IgD-negative memory B cell (primary cell): ENCODE measurements around the gene OR5K4. TPM values are rescaled to one million over a fixed set of nuclear protein-coding genes. Genes with fewer than 3 reads are reported as not detected.

Experiments
- H3K27ac Mint-ChIP-seq, 3 donors: one replicate each; pipeline ENCODE4 v1.8.0; 2020 to 2022; ENCODE audit warnings: mild to moderate bottlenecking in 3 of 3, mixed read lengths in 3 of 3, moderate library complexity in 1 of 3
- H3K27me3 Mint-ChIP-seq: one replicate; pipeline ENCODE4 v1.8.0; 2021; ENCODE audit warnings: mixed read lengths
- H3K36me3 Mint-ChIP-seq: one replicate; pipeline ENCODE4 v1.8.0; 2020; ENCODE audit warnings: mild to moderate bottlenecking, mixed read lengths
- H3K4me1 Mint-ChIP-seq, 3 donors: one replicate each; pipeline ENCODE4 v1.8.0; 2020 to 2022; ENCODE audit warnings: mixed read lengths in 3 of 3, mild to moderate bottlenecking in 1 of 3
- H3K4me3 Mint-ChIP-seq, 4 donors: one replicate each; pipeline ENCODE4 v1.8.0; 2020 to 2022; ENCODE audit warnings: mild to moderate bottlenecking in 4 of 4, mixed read lengths in 4 of 4, moderate library complexity in 3 of 4
- H3K9me3 Mint-ChIP-seq, 3 donors: one replicate each; pipeline ENCODE4 v1.8.0; 2020 to 2021; ENCODE audit warnings: mixed read lengths in 3 of 3, mild to moderate bottlenecking in 1 of 3
- polyA plus RNA-seq: library from polyadenylated mRNA; unstranded; fragments of 300-500 nt; fragmentation: Illumina TruSeq; gene quantifications from one replicate; pipeline ENCODE4 v1.2.3, GENCODE V29; 2021

OR5K4 gene, protein sequence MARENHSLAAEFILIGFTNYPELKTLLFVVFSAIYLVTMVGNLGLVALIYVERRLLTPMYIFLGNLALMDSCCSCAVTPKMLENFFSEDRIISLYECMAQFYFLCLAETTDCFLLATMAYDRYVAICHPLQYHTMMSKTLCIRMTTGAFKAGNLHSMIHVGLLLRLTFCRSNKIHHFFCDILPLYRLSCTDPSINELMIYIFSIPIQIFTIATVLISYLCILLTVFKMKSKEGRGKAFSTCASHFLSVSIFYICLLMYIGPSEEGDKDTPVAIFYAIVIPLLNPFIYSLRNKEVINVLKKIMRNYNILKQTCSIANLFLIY
- polyA plus RNA-seq = not detected

DNA sequence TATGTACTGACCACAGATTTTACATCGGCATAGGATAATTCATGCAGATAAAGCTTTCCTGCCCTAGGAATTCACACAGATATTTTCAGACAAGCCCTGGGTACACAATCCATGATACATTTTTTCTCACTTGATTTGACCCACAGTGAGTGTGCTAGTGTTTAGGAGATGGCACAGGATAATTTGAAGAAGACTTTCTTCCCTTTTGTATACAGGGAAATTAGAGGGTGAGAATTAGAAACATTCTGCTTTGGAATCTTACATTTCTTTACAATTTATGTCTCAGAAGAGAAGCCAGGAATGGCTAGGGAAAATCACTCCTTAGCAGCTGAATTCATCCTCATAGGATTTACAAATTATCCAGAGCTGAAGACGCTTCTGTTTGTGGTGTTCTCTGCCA is at the start of gene OR5K4:
Gene OR5K4 (plus strand): TSS at position 301 of the 400 bp plus-strand sequence. CDS start 0 bp downstream, at position 301.
- Mint-ChIP-seq H3K9me3 (peaks cover 1 to 7% (median 6%) of the 10 kb centered on the region in 3 donors), H3K4me3 (no peak within 1 kb of the TSS), H3K27ac (no peak within 1 kb of the TSS), H3K36me3 (no peaks in the 10 kb centered on the region), H3K27me3 (peaks cover 6% of the 10 kb centered on the region), H3K4me1 (no peaks in the 10 kb centered on the region)

DNA sequence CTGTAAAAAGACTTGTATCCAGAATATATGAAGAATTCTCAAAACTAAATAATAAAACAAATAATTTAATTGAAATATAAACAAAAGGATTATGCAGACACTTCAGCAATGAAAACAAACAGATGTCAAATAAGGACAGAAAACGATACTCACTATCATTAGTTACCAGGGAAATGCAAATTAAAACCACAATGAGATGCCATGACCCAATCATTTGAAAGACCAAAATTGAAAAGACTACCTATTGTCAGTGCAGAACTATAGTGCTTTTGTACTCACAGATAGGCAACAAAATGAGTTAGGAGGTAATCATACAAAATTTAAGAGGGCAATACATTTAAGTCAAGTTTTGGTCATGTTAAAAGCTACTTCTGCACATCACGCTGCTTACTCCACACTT is 31.6 kb upstream of the OR5K4 start:
- no peaks in the 10 kb centered on the region for H3K4me1 Mint-ChIP-seq
- H3K27me3 Mint-ChIP-seq = peaks cover 3% of the 10 kb centered on the region
- no peaks in the 10 kb centered on the region for H3K9me3 Mint-ChIP-seq
- H3K36me3 Mint-ChIP-seq = no peaks in the 10 kb centered on the region
- H3K4me3 Mint-ChIP-seq = no peak overlapping the region
- no peak overlapping the region for H3K27ac Mint-ChIP-seq

DNA sequence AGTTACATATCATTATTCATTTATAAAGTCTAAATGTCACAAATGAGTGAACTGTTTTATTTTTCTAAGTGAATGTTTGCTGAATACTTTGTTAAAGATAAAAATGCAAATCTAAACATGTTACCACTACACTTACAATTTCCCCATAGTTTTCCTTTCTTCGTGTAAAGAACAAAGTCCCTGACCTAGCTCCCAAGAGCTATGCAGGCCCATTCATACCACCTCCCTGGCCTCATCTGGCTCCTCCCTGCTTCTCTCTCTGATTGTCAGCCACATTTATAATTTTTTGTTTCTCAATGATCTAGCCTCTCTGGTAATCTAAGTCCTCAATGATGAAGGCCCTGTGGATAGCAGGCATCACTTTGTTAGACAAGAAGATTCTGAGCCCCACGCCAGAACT is 31.0 kb upstream of the OR5K4 start:
- H3K27me3 Mint-ChIP-seq = peaks cover 5% of the 10 kb centered on the region
- no peak overlapping the region for H3K27ac Mint-ChIP-seq
- H3K36me3 Mint-ChIP-seq = no peaks in the 10 kb centered on the region
- H3K4me3 Mint-ChIP-seq = no peak overlapping the region
- H3K9me3 Mint-ChIP-seq = no peaks in the 10 kb centered on the region
- H3K4me1 Mint-ChIP-seq = no peaks in the 10 kb centered on the region

DNA sequence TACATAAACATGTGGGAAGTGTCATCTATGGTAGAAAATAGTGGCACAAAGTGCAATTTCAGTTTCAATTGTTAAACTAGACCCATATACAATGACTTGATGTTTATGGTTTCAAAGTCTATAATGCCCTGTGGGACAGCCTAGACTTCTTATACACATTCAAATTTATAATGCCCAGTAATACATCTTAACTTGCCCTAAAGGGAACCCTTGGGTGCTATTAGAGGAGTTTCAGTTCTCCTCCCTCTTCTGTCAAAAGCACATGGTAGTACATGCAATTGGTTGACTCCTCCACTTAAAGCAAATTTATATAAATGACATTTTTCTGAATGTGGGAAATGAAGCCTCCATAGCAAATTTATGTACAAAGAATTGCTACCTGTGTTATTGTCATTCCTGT is 30.2 kb upstream of the OR5K4 start:
- no peaks in the 10 kb centered on the region for H3K4me1 Mint-ChIP-seq
- H3K9me3 Mint-ChIP-seq = no peaks in the 10 kb centered on the region
- H3K27ac Mint-ChIP-seq = no peak overlapping the region
- H3K4me3 Mint-ChIP-seq = no peak overlapping the region
- peaks cover 5% of the 10 kb centered on the region for H3K27me3 Mint-ChIP-seq
- H3K36me3 Mint-ChIP-seq = no peaks in the 10 kb centered on the region

DNA sequence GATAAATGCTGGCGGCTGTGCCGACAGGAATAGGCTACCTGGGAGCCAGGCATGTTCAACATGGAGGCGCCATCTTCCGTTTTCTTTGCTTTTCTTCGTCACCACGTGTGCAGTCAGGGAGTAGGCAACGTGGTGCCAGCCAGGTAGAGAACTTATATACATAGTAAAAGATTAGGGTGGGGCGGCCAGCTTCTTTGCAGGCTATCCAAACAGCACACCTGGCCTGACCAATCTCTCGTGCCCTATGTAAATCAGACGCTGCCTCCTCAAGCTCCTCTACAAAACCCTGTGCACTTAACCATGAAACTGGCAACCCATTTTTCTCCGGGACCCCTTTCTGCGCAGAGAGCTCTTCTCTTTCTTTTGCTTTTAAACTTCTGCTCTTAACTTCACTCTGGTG is 28.6 kb upstream of the OR5K4 start:
- Mint-ChIP-seq H3K27ac (no peak overlapping the region), H3K9me3 (no peaks in the 10 kb centered on the region), H3K4me1 (no peaks in the 10 kb centered on the region), H3K36me3 (no peaks in the 10 kb centered on the region), H3K27me3 (peaks cover 5% of the 10 kb centered on the region), H3K4me3 (no peak overlapping the region)

DNA sequence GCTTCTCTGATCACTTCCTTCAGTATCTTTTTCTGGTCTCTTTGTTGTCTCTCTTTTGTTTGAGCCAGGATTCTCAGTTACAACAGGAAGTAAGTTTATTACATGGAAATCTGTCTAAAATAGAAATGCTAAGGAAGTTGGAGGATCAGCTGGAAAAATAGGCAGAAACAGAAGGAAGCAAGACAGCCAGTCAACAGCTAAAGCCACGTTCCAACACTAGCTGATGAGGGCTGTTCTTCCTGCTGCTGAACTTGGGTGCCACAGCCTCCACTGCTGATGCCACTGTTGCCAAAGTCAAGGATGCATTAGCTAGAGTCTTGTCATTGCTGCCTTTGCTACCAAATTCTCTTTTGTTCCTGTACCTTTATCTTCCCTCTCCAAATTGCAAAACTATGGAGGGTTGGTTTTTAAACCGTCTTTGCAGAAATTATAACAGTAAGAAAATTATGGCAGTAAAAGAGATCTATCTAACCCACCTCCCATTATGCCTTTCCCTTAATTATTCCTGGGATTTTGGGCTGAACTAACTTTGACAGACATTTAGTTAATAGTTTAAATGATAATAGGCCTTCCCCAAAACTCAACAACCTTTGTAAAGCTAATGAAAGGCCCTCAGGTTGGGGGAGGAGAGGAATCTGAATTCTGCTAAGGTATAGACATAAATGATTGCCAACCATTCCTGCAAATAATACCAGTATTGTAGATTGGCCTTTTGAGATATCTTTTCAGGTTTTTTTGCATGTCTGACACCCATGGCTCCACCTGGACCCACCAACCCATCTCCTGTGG is 27.4 kb upstream of the OR5K4 start:
- H3K36me3 Mint-ChIP-seq = no peaks in the 10 kb centered on the region
- H3K27me3 Mint-ChIP-seq = peaks cover 5% of the 10 kb centered on the region
- H3K9me3 Mint-ChIP-seq = no peaks in the 10 kb centered on the region
- no peak overlapping the region for H3K27ac Mint-ChIP-seq
- H3K4me3 Mint-ChIP-seq = no peak overlapping the region
- no peaks in the 10 kb centered on the region for H3K4me1 Mint-ChIP-seq

DNA sequence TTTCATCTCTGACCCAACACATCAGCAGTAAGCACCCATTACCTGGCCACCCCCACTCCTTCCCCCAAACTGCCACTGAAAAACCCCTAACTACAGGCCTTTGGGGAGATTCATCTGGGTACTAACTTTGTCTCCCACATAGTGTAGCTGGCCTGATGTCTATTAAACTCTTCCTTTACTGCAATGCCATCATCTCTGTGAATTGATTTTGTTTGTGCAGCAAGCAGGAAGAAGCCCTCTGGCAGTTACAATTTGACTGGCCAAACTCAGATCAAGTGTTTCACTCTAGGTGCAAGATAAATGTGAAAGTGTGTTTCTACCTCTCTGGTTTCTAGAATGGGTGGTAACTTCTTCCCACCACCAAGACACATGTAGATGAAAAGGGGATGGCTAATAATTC is 26.7 kb upstream of the OR5K4 start:
- H3K27ac Mint-ChIP-seq = no peak overlapping the region
- no peak overlapping the region for H3K4me3 Mint-ChIP-seq
- no peaks in the 10 kb centered on the region for H3K4me1 Mint-ChIP-seq
- H3K27me3 Mint-ChIP-seq = peaks cover 5% of the 10 kb centered on the region
- no peaks in the 10 kb centered on the region for H3K9me3 Mint-ChIP-seq
- H3K36me3 Mint-ChIP-seq = no peaks in the 10 kb centered on the region

DNA sequence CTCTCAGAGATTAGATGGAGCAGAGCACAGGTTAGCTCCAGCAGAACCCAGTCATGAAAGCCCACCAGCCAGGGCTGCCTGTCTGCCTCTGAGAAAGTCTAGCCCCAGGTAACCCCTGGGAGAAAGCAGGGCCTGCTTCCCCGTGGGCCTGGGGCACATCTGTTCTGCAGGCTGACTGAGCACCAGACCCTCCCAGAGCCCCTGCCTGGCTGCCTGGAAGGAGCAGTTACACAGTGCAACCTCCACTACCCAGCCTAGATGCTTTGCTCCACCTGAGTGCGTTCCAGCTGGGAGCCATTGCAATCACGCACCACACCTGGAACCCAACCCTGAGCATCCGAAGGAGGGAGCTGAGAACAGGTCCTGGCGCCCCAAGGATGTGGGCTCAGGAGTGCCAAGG is 24.7 kb upstream of the OR5K4 start:
- H3K36me3 Mint-ChIP-seq = no peaks in the 10 kb centered on the region
- H3K27ac Mint-ChIP-seq = no peak overlapping the region
- no peaks in the 10 kb centered on the region for H3K9me3 Mint-ChIP-seq
- H3K4me1 Mint-ChIP-seq = no peaks in the 10 kb centered on the region
- H3K4me3 Mint-ChIP-seq = no peak overlapping the region
- peaks cover 5% of the 10 kb centered on the region for H3K27me3 Mint-ChIP-seq

DNA sequence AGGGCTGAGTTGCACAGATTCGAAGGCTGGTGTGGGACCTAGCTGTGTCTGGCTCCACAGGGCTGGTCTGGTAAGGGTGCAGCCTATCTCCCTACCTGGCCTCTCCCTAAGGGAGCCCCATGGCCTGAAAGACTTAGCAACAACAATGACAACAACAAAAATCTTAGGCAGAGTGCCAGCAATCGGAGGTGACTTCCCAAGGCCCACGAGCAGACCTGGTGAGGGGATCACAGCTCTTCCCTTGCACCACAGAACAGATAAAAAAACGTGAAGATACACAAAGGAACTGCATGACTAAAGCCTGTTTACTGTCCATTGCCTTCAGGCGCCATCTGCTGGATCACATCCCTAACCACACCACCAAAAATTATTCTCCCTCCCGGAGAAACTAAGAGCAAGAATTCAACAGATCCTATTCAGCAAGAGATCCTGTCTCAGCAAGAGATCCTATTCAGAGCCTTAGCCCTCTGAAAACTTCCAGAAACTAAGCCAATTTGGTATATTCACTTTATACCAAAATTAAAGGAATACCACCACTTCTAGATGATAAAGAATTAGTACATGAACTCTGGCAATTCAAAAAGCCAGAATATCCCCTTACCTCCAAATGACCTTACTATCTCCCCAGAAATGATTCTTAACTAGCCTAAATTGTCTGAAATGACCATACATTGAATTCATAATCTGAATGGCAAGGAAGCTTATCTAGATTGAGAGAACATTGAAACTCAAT is 24.1 kb upstream of the OR5K4 start:
- peaks cover 8% of the 10 kb centered on the region for H3K27me3 Mint-ChIP-seq
- H3K4me3 Mint-ChIP-seq = no peak overlapping the region
- no peak overlapping the region for H3K27ac Mint-ChIP-seq
- H3K4me1 Mint-ChIP-seq = no peaks in the 10 kb centered on the region
- H3K36me3 Mint-ChIP-seq = no peaks in the 10 kb centered on the region
- H3K9me3 Mint-ChIP-seq = no peaks in the 10 kb centered on the region

DNA sequence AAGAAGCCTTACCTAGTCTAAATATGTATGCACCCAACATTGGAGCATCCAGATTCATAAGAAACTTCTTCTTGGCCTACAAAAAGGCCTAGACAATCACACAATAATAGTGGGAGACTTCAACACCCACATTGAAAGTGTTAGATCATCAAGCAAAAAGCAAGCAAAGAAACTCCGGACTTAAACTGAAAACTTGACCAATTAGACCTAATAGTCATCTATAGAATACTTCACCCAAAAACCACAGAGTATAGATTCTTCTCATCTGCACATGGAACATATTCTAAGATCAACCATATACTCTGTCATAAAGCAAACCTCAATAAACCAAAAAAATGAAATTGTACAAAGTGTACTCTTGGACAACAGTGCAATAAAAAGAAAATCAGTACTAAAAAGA is 22.3 kb upstream of the OR5K4 start:
- no peak overlapping the region for H3K4me3 Mint-ChIP-seq
- H3K27me3 Mint-ChIP-seq = peaks cover 10% of the 10 kb centered on the region
- no peak overlapping the region for H3K27ac Mint-ChIP-seq
- H3K9me3 Mint-ChIP-seq = no peaks in the 10 kb centered on the region
- no peaks in the 10 kb centered on the region for H3K36me3 Mint-ChIP-seq
- no peaks in the 10 kb centered on the region for H3K4me1 Mint-ChIP-seq

DNA sequence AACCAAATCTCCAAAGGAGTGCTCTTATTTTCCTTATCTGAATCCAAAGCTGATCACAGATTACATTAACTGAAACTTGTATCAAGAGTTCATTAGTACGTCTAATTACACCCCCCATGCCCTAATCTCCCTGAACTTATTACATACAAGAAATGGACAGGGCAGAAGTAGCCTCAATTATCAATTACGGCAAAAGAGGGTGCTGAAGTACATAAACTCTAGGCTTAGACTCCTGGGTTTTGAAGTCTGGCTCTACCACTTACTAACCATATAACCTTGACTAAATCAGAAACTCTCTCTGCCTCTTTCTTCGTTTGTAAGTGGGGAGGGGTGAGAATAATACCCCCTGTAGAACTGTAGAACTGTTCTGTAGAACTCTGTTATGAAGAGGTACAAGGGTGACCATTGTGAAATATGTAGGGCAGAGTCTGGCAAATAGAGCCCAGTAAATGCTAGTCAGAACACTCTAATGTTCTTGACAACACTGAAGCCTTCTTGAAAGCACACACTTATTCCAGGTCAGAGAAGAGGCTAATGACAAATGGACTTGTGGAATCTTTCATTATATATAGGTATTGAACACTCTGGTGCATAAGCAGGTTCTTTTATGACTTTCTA is 19.6 kb upstream of the OR5K4 start:
- H3K27ac Mint-ChIP-seq = no peak overlapping the region
- no peaks in the 10 kb centered on the region for H3K36me3 Mint-ChIP-seq
- H3K27me3 Mint-ChIP-seq = peaks cover 7% of the 10 kb centered on the region
- H3K4me3 Mint-ChIP-seq = no peak overlapping the region
- no peaks in the 10 kb centered on the region for H3K9me3 Mint-ChIP-seq
- no peaks in the 10 kb centered on the region for H3K4me1 Mint-ChIP-seq

DNA sequence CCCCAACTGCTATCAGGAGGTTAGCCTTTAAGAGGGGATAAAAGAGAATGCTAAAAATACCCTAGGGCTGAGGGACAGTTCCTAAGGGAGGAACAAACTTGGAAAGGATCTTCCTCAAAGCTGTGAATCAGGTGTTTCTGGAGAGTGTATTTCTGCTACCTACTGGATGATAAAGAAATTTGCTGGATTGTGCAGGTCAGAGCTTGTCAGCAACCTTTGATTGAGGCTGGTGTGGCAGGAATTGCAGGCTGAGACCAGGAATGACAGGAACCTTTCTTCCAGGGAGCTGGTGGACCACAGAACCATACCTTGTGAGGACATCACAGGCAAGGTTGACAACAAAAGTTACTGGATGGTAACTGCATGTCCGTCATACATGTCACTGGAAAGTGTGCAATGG is 14.6 kb upstream of the OR5K4 start:
- no peak overlapping the region for H3K4me3 Mint-ChIP-seq
- H3K4me1 Mint-ChIP-seq = no peaks in the 10 kb centered on the region
- peaks cover 8% of the 10 kb centered on the region for H3K27me3 Mint-ChIP-seq
- no peaks in the 10 kb centered on the region for H3K36me3 Mint-ChIP-seq
- H3K9me3 Mint-ChIP-seq = peaks cover 0 to 3% (median 1%) of the 10 kb centered on the region in 3 donors
- no peak overlapping the region for H3K27ac Mint-ChIP-seq

DNA sequence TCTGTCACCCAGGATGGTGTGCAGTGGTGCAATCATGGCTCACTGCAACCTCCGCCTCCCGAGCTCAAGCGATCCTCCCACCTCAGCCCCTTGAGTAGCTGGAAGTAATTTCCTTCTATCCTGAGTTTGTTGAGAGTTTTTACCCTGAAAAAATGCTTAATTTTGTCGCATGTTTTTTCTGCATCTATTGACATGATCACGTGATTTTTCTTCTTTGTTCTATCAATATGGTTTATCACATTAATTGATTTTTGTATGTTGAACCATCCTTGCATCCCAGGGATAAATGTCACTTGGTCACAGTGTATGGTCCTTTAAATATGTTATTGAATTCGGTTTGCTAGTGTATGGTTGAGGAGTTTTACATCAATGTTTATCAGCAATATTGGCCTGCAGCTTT is 11.9 kb upstream of the OR5K4 start:
- no peaks in the 10 kb centered on the region for H3K36me3 Mint-ChIP-seq
- H3K4me3 Mint-ChIP-seq = no peak overlapping the region
- H3K4me1 Mint-ChIP-seq = no peaks in the 10 kb centered on the region
- H3K27me3 Mint-ChIP-seq = peaks cover 3% of the 10 kb centered on the region
- H3K9me3 Mint-ChIP-seq = peaks cover 0 to 3% (median 1%) of the 10 kb centered on the region in 3 donors
- H3K27ac Mint-ChIP-seq = no peak overlapping the region

DNA sequence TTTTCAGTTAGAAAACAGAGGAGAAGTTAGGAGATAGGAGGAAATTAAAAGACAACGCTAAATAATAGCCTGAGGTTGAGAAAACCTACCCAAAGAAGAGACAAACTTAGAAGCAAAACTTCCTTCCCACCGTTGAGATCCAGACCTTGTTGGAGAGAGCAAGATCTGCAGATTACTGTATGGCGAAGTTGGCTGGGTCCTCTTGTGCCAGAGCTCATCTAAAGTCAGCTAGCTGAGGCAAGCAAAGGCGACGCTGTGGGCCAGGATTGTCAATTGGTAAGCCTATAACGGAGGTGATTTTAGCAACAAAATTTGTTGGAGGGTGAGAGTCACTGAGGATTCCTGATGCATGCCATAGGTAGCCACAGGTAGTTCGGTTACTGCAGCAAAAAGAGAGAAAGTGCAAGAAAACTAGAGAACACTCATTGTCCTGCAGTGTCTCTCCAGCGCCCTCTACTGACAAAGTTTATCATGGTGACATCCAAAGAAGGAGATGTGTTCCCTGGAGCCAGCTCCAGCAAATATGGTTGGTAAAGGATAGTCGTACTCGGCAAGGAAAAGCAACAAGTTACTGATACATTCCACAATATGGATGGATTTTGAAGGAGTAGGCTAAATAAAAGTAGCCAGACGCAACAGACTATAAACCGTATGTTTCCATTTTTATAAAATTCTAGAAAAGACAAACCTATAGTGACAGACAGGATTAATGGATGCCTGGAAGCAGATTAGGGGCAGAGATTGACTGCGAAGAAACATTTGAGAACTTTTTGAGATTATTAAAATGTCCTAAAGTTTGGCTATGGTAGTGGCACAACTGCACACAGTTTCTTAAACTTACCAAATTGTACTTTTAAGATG is 9.8 kb upstream of the OR5K4 start:
- no peaks in the 10 kb centered on the region for H3K36me3 Mint-ChIP-seq
- H3K27me3 Mint-ChIP-seq = peaks cover 3% of the 10 kb centered on the region
- H3K4me3 Mint-ChIP-seq = no peak overlapping the region
- no peaks in the 10 kb centered on the region for H3K4me1 Mint-ChIP-seq
- peaks cover 0 to 3% (median 1%) of the 10 kb centered on the region in 3 donors for H3K9me3 Mint-ChIP-seq
- H3K27ac Mint-ChIP-seq = no peak overlapping the region
